HEK293 (cell line): Measurements from ENCODE around the gene BRMS1.
"Not testable (repeated sequence)": the region's sequence is repeated elsewhere in the genome, so short reads cannot be mapped to it uniquely, and the experiment has no call there.

Source experiments
- CTCF ChIA-PET: fragments of 350-600 bp; formaldehyde crosslinking; extraction: SDS; loops from one replicate; lab custom pipeline; 2021; ENCODE audit warnings: antibody characterized with exemption; lab: Yijun Ruan, JAX
- POLR2A ChIA-PET: fragments of 300-600 bp; formaldehyde crosslinking; extraction: SDS; loops from one replicate; lab custom pipeline; 2020; ENCODE audit warnings: antibody characterized with exemption, inconsistent platforms; lab: Yijun Ruan, JAX
- H3K27ac ChIP-seq: fragments of 200-500 bp; sonication (Bioruptor generic); 2 replicates; pipeline ENCODE4 v1.5.1; 2014; ENCODE audit warnings: low read depth, low read length, control low read depth, inconsistent platforms; ENCODE audit errors: extremely low read depth
- H3K36me3 ChIP-seq, 2 experiments: fragments of 200-500 bp in 1 of 2; sonication (Bioruptor generic) in 1 of 2; 1 replicate in 1 of 2; 2 replicates in 1 of 2; pipeline ENCODE4 v1.5.1; 2014 to 2017; ENCODE audit warnings: inconsistent platforms in 2 of 2, low read length in 2 of 2; ENCODE audit not compliant: control insufficient read depth in 2 of 2, insufficient read depth in 1 of 2
- H3K4me1 ChIP-seq: fragments of 200-500 bp; sonication (Bioruptor generic); 2 replicates; pipeline ENCODE4 v1.5.1; 2014; ENCODE audit warnings: mild to moderate bottlenecking, low read length, inconsistent platforms; ENCODE audit not compliant: control insufficient read depth, insufficient read depth
- H3K4me3 ChIP-seq: 2 replicates; pipeline ENCODE4 v1.5.1; 2011; ENCODE audit warnings: low read depth, mild to moderate bottlenecking, control low read depth, low read length, moderate library complexity
- H3K9me3 ChIP-seq: fragments of 200-500 bp; sonication (Bioruptor generic); 2 replicates; pipeline ENCODE4 v1.5.1; 2014; ENCODE audit warnings: low read depth, low read length, inconsistent platforms; ENCODE audit not compliant: control insufficient read depth, insufficient read depth
- GLIS2 ChIP-seq: fragments of 450-650 bp; formaldehyde crosslinking; IDR thresholded peaks from 2 replicates; pipeline ENCODE4 v1.5.1; 2016; ENCODE audit warnings: missing biosample characterization, missing genetic modification characterization
- WT1 ChIP-seq: fragments of 450-650 bp; formaldehyde crosslinking; IDR thresholded peaks from 2 replicates; pipeline ENCODE4 v1.5.1; 2016; ENCODE audit warnings: missing biosample characterization, missing genetic modification characterization
- ZFP3 ChIP-seq: fragments of 450-650 bp; formaldehyde crosslinking; IDR thresholded peaks from 2 replicates; pipeline ENCODE4 v1.5.1; 2016; ENCODE audit warnings: low read depth, missing biosample characterization, missing genetic modification characterization
- ZNF146 ChIP-seq: fragments of 450-650 bp; formaldehyde crosslinking; IDR thresholded peaks from 2 replicates; pipeline ENCODE4 v1.5.1; 2016; ENCODE audit warnings: missing biosample characterization, missing genetic modification characterization
- ZNF174 ChIP-seq: fragments of 450-650 bp; formaldehyde crosslinking; IDR thresholded peaks from 2 replicates; pipeline ENCODE4 v1.5.0; 2017; ENCODE audit warnings: missing biosample characterization, mild to moderate bottlenecking, missing genetic modification characterization
- ZNF223 ChIP-seq: fragments of 450-650 bp; formaldehyde crosslinking; IDR thresholded peaks from 2 replicates; pipeline ENCODE4 v1.5.1; 2016; ENCODE audit warnings: missing biosample characterization, missing genetic modification characterization
- ZNF311 ChIP-seq: fragments of 450-650 bp; formaldehyde crosslinking; IDR thresholded peaks from 2 replicates; pipeline ENCODE4 v1.5.1; 2017; ENCODE audit warnings: missing biosample characterization, missing genetic modification characterization, borderline replicate concordance
- ZNF398 ChIP-seq: fragments of 450-650 bp; formaldehyde crosslinking; IDR thresholded peaks from 2 replicates; pipeline ENCODE4 v1.5.1; 2017; ENCODE audit warnings: missing biosample characterization, missing genetic modification characterization
- ZNF501 ChIP-seq: fragments of 450-650 bp; formaldehyde crosslinking; IDR thresholded peaks from 2 replicates; pipeline ENCODE4 v1.5.1; 2016; ENCODE audit warnings: missing biosample characterization, missing genetic modification characterization
- ZNF521 ChIP-seq: fragments of 450-650 bp; formaldehyde crosslinking; IDR thresholded peaks from 2 replicates; pipeline ENCODE4 v1.5.1; 2017; ENCODE audit warnings: missing biosample characterization, mild to moderate bottlenecking, missing genetic modification characterization
- ZNF548 ChIP-seq: fragments of 450-650 bp; formaldehyde crosslinking; IDR thresholded peaks from 2 replicates; pipeline ENCODE4 v1.5.1; 2016; ENCODE audit warnings: missing biosample characterization, missing genetic modification characterization
- ZNF571 ChIP-seq: fragments of 450-650 bp; formaldehyde crosslinking; IDR thresholded peaks from 2 replicates; pipeline ENCODE4 v1.5.0; 2017; ENCODE audit warnings: missing biosample characterization, missing genetic modification characterization
- ZNF639 ChIP-seq: fragments of 450-650 bp; formaldehyde crosslinking; IDR thresholded peaks from 2 replicates; pipeline ENCODE4 v1.5.1; 2016; ENCODE audit warnings: missing biosample characterization, missing genetic modification characterization
- ZNF645 ChIP-seq: fragments of 450-650 bp; formaldehyde crosslinking; IDR thresholded peaks from 2 replicates; pipeline ENCODE4; 2016; ENCODE audit warnings: missing biosample characterization, missing genetic modification characterization
- ZNF768 ChIP-seq: fragments of 450-650 bp; formaldehyde crosslinking; IDR thresholded peaks from 2 replicates; pipeline ENCODE4 v1.5.1; 2018; ENCODE audit warnings: missing biosample characterization, mild to moderate bottlenecking, missing genetic modification characterization
- ZNF843 ChIP-seq: fragments of 450-650 bp; formaldehyde crosslinking; IDR thresholded peaks from 2 replicates; pipeline ENCODE4 v1.5.1; 2016; ENCODE audit warnings: missing biosample characterization, missing genetic modification characterization
- ZSCAN30 ChIP-seq: fragments of 450-650 bp; IDR thresholded peaks from 2 replicates; pipeline ENCODE4 v1.5.1; 2018; ENCODE audit warnings: missing biosample characterization, mild to moderate bottlenecking, missing genetic modification characterization, moderate library complexity

Gene BRMS1

GRCh38 chr11:66322732-66323427, 22.0 kb downstream of the BRMS1 start:
- CTCF ChIA-PET, result interaction anchor here (2.0 kb wide), 1 partner anchor 10 kb away, joined by 18 read pairs; no protein-coding TSS in a partner anchor
- Histone ChIP-seq H3K4me3 (no peak overlapping the region), H3K4me1 (no peaks in the 10 kb centered on the region), H3K36me3 (no peaks in the 10 kb centered on the region)
- TF ChIP-seq ZNF311 (tag by site-specific recombination), result no peak
- no peak for TF ChIP-seq ZNF521
- TF ChIP-seq ZSCAN30 (tag by site-specific recombination), result no peak
- no peak for TF ChIP-seq ZFP3
- TF ChIP-seq ZNF501 (tag by site-specific recombination), result no peak
- no peak for TF ChIP-seq ZNF639 (tag by site-specific recombination)
- TF ChIP-seq, all 188 proteins: peak for 0
- POLR2A ChIA-PET, result no interaction called here
- H3K9me3 ChIP-seq, result no peaks in the 10 kb centered on the region
- H3K27ac ChIP-seq, result no peak overlapping the region

- Histone ChIP-seq H3K9me3 (no peaks in the 10 kb centered on the region), H3K4me1 (no peaks in the 10 kb centered on the region), H3K4me3 (no peak overlapping the region), H3K36me3 (no peaks in the 10 kb centered on the region), H3K27ac (no peak overlapping the region)
- ChIA-PET CTCF (interaction anchor here (2.0 kb wide), 1 partner anchor 9 kb away, joined by 18 read pairs; no protein-coding TSS in a partner anchor), POLR2A (interaction anchor here (0.6 to 0.7 kb wide), 2 partner anchors 9 to 19 kb away, joined by 3 to 5 read pairs; no protein-coding TSS in a partner anchor)
- TF ChIP-seq GLIS2 (tag by site-specific recombination) (no peak), ZNF398 (no peak), ZNF768 (no peak)
Measured at GRCh38 chr11:66321606-66322005, 23.3 kb downstream of the BRMS1 start.

- H3K27ac ChIP-seq, H3K4me3 ChIP-seq, H3K36me3 ChIP-seq, CTCF ChIA-PET, POLR2A ChIA-PET, H3K9me3 ChIP-seq, H3K4me1 ChIP-seq: not testable (repeated sequence)
- TF ChIP-seq ZNF146, result peak; percentile 73
Measured at GRCh38 chr11:66320748-66321147, 24.2 kb downstream of the BRMS1 start.

GRCh38 chr11:66320289-66320688, 24.6 kb downstream of the BRMS1 start:
- H3K4me3 ChIP-seq, H3K4me1 ChIP-seq, POLR2A ChIA-PET, H3K27ac ChIP-seq, H3K9me3 ChIP-seq, H3K36me3 ChIP-seq: not testable (repeated sequence)
- CTCF ChIA-PET, result interaction anchor here (0.6 kb wide), 1 partner anchor 16 kb away, joined by 4 read pairs; the partner anchor contains the start of gene RIN1

- H3K4me3 ChIP-seq, result no peak overlapping the region
- no peaks in the 10 kb centered on the region for H3K9me3 ChIP-seq
- ChIA-PET CTCF (no interaction called here), POLR2A (no interaction called here)
- no peak overlapping the region for H3K27ac ChIP-seq
- H3K36me3 ChIP-seq, result no peaks in the 10 kb centered on the region
- no peaks in the 10 kb centered on the region for H3K4me1 ChIP-seq
- no peak for TF ChIP-seq ZNF174
- TF ChIP-seq ZNF223 (tag by site-specific recombination), result no peak
- TF ChIP-seq ZNF843 (tag by site-specific recombination), result no peak
- TF ChIP-seq ZNF548 (tag by site-specific recombination), result no peak
- no peak for TF ChIP-seq ZNF645 (tag by site-specific recombination)
- no peak for TF ChIP-seq WT1
- TF ChIP-seq ZNF571, result no peak
Measured at GRCh38 chr11:66318600-66318970, 26.3 kb downstream of the BRMS1 start.
